NCI-H2196 (cell line): ENCODE data around the gene RGL3.
"Not testable (repeated sequence)": the region's sequence is repeated elsewhere in the genome, so short reads cannot be mapped to it uniquely, and the experiment has no call there.

Source experiments
- DNase-seq: peaks from one replicate; lab custom pipeline; 2025; ENCODE audit not compliant: unreplicated experiment; lab: John Stamatoyannopoulos, UW

RGL3 gene

GRCh38 chr19:11364296-11364904, 54.7 kb downstream of the RGL3 start:
- DNase-seq, result no peak

- DNase-seq, result no peak
Observed at GRCh38 chr19:11363881-11364280, 55.2 kb downstream of the RGL3 start.

DNA sequence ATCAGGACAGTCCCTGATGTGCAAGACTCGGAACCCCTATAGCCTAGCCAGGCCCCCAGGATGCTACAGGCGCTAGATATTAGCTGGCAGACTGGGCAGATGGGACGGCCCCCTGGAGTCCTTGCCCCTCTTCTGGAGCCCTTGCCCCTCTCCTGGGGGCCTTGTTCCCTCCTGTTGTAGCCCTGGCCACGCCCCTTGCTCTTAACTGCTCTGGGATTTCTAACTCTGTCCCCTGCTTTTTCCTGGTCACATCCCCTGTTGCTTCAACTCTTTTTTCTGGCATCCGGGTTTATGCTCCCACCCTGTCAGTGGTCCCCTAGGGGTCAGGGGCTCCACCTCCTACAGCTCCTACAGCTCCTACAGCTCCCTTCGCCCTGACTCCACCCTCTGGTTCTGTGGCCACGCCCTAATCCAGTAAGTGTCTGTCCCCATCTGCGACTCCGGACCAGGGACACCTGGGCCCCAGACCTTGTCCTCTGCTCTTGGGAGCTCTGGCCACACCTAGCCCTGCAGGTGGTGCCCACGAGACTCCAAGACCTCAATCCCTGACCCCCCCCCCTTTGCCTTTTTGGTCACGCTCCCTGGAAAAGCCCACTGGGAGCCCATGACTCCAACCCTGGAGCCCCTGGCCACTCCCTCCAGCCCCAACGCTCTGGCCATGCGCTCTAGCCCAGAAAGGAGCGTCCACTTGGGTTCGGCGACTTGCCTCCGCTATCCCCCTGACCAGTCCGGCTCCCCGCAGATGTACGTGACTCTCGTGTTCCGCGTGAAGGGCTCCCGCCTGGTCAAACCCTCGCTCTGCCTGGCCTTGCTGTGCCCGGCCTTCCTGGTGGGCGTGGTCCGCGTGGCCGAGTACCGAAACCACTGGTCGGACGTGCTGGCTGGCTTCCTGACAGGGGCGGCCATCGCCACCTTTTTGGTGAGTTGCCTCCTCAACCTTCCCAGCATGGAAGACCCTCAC, 57.1 kb downstream of the RGL3 start:
- no peak for DNase-seq

- DNase-seq, result peak; percentile 60
Observed at GRCh38 chr19:11361037-11361770, 57.9 kb downstream of the RGL3 start.

GRCh38 chr19:11359421-11359820, 59.7 kb downstream of the RGL3 start:
- no peak for DNase-seq

DNA sequence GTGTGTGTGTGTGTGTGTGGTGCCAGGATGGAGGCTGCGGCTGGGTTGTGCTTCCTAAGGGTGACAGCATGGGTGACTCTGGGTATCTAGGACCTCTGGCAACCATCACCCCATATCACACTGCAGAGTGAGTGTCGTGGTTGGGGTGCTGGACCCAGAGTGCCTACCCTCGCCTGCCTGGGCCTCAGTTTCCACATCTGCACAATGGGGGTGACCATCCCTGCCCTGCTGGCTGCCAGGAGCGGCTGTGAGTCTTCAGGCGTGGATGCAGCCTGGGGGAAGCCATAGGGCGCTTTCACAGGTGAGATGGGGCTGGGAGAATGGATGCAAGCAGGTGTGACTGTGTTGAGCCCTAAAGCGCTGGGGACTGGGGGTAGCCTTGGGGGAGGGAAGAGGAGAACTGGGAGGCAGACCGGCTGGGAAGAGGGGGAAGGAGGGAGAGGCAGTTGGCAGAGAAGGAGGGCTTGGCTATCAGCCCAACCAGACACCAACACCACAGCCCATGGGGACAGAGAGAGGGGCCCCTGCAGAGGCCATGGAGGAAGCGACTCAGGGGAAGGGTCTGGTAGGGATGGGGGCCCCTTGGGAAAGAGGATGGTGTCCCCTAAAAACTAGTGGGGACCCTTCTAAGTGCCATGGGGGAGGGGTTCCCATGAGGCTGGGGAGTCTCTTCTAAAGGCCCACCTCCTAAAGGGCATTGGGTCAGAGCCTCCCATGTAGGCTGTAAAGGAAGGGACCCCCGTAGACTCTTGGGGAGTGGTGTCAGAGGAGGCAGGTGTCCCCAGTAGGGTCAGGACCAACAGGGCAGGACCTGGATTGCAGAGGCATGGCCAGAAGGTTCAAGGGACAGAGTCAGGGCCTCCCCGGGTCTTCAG, 62.2 kb downstream of the RGL3 start:
- no peak for DNase-seq

DNA sequence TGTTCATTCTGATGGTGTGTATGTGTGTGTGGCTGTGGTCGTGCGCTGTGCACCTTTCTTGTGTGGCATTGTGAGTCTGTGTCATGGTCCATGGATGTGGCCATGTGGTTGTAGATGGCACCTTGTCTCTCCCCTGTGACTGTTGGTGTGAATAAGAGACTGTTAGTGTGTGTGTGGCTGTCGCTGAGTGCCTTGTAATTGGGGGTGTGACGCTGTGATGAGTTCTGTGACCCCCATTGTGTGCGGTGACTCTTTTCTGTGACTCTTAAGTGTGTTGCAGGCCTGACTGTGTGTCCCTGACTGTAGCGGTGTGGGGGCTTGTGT, 63.1 kb downstream of the RGL3 start:
- DNase-seq, result no peak

GRCh38 chr19:11355160-11356073, 63.7 kb downstream of the RGL3 start, which contains the start of gene PLPPR2:
Gene PLPPR2, plus strand, starts transcription at chr19:11355432. Its CDS starts 2,242 bp downstream, at chr19:11357674.
- DNase-seq, result peak; percentile 96

DNA sequence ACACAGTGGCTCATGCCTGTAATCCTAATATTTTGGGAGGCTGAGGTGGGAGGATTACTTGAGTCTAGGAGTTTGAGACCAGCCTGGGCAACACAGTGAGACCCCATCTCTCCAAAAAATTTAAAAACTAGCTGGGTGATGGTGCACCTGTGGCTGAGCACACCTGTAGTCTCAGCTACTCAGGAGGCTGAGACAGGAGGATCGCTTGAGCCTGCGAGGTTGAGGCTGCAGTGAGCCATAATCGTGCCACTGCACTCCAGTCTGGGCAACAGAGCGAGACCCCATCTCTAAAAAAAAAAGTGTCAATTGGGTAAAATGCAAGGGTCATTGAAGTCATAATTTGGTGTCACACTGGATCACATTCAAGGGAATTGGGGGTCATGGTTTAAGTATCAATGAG, 65.0 kb downstream of the RGL3 start:
- not testable (repeated sequence) for DNase-seq

DNA sequence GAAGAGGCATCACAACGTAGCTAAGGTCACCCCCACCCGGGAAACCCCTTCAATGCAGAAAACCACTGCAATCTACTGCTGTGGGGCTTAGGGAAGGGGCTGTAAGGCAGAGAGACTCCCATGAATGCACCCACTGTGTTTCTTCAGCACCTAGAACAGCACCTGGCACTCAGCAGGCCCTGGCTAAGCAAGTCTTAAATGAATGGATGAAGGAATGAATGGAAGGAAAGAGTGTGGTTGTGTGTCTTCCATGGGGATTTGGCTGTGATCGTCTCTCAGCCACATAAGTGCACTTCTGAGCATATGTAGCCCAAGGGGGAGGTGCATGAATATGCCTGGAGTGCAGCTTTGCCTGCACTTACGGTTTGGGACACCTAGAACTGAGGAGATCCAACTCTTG, 69.9 kb downstream of the RGL3 start:
- DNase-seq, result no peak

DNA sequence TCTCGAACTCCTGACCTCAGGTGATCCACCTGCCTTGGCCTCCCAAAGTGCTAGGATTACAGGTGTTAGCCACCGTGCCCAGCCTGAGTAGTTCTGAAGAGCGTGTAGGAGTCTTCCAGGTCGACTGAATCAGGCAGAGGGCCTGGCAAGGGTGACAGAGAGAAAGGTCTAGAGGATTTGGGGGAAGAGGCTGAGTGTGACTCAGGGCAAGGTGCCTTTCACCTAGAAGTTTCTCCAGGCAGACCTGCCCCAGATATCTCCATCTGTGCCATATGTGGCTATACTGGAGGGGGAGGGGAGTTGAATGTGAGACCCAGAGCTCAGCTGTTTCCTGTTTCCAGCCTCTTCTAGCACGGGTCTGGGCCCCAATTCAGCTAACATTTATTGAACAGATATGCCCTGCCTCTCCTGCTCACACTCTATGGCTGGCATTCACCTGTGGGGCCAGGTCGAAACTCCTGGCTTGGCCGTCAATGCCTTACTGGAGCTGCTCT, 71.5 kb downstream of the RGL3 start:
- no peak for DNase-seq

DNA sequence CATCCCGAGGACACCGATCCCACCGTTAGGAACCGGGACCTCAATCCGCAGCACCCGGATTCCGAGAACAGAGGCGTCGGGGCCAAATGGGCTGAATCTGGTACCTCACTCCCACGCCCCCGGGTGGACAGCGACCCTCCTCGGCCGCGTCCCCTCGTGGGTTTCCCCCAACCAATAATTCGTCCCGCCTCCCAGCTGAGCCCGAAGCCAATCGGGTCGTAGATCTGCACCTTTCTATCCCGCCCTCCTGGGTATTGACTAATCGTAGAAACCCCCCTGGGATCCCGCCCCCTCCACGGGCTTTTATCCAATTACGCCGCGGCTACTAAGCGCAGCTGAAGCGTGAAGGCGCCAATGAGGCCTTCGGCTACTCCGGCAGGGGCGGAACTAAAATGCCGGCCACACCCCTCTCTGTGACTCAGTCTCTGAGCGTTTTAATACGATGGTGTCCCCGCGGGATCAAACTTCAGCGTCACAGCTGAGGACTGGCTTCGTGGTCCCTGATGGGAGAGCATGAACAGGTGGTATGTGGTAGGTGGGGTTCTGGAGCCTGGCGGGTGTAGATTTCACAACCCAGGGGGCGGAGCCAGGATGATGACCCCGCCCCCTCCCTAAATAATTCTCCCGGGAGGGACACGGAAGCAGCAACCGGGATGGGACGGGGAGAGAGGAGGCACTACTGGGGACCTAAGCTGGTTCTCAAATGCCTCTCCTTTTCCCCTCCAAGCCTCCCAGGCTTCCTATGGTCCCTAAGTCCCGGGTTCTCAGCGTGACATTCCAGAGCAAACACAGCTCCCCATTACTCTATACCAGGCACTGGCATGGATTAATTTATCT, 72.8 kb downstream of the RGL3 start, which contains the start of the genes CCDC159 and TMEM205:
CCDC159 (plus strand) TSS at position 416 of the 837 bp plus-strand sequence; CDS start at position 504, 88 bp downstream.
TMEM205 (minus strand) TSS at position 165 of the 837 bp plus-strand sequence. CDS start 649 bp downstream, outside the sequence.
- DNase-seq, result peak; percentile 99

- DNase-seq, result peak; percentile 55
Observed at GRCh38 chr19:11345122-11345803, 73.9 kb downstream of the RGL3 start.
